Measurements from ENCODE around the gene TRABD2B.

The TRABD2B gene

GRCh38 chr1:48021792-48022191, 24.6 kb upstream of the TRABD2B start:
- no peak for DNase-seq

DNA sequence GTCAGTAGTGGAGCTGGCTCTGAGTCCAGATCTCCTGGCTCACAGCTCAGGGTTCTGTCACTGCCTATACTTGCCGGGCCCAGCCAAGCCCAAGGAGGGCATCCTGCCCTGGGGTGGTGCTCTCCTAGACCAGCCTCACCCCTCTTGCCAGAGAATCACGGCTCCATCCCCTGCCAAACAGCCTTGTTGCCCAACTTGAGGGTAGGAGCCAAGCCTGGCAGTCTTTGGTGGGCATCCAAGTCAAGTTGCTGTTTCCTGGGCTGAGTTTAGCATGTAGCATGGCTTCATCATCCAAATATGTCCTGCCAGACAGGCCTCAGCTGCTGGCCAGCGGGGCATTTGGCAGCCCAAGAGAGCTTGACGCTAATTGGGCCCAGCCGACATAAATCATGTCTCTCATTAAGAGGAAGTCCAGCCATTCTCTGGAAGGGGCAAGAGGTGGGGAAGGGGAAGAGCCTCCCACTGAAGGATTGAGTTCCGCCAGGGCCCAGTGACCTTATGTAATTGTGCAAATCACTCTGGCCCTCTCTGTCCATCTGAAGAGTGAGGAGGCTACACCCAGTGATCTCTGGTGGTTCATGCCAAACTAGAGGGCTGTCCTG, 22.6 kb upstream of the TRABD2B start:
- DNase-seq, result no peak

- DNase-seq, result no peak
Measured at GRCh38 chr1:48018799-48019198, 21.6 kb upstream of the TRABD2B start.

DNA sequence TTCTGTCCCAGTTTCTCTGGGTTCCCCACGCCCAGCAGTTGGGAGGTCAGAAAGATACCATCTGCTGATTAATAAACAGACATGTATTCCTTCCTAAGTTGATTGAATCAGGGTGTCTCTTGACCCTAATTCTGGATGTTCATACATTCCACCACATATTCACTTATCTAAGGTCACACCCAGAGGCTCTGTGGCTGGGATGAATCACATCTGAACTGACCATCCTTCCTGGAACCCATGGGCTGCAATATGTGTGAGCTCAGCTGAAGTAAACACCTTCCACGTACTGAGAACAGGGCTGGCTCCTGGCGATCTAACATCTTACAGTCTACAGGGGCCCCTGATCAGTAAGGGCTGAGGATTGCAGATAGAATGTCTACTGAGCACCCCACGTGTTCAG, 20.5 kb upstream of the TRABD2B start:
- no peak for DNase-seq

DNA sequence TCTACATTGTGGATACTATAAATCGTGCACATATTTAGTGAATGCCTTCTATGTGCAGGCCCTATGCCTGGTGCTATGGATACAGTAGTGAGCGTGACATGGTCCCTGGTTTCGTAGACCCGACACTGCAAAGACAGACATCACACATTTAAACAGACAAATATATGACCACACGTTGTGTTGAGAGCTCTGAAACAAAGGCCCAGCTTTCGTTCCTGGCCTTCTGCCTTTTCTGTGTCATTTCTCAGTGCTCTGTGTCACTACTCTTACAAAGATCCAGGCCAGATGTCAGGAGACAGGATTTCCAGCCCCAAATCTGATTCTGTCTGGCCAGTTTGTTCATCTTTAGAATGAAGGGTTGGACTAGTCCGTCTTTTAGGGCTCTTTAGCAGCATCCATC, 19.3 kb upstream of the TRABD2B start:
- no peak for DNase-seq

DNA sequence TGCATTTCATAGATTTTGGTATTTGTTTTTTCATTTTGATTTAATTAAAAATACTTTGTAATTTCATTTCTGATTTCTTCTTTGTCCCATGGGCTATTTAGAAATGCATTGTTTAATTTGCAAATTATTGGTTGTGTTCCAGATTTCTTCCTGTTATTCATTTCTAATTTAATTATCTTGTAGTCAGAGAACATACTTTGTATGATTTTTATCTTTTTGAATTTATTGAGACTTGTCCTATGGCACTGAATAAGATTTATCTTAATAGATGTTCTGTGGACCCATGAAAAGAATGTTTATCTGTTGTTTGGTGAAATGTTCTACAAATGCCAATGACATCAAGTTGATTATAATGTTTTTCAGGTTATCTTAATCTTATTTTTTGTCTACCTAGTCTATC, 16.1 kb upstream of the TRABD2B start:
- no peak for DNase-seq

DNA sequence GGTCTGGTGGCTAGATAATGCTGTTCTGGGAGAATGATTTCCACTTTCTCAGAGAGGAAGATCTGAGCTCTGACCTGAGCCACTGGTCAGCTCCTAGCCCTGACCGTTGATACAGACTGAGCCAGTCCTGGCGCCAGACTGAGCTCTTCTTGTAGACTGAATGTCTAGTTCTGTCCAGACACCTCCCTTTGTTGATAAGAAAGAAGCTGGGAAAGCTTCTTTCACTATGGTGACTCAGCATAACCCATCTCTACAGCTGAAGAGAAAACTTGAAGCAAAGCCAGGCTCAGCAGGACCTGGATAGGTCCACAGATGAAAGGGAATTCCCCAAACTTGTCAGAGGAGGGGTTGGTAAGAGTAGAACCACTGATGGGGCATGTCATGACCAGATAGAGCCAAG, 9.9 kb upstream of the TRABD2B start:
- no peak for DNase-seq

DNA sequence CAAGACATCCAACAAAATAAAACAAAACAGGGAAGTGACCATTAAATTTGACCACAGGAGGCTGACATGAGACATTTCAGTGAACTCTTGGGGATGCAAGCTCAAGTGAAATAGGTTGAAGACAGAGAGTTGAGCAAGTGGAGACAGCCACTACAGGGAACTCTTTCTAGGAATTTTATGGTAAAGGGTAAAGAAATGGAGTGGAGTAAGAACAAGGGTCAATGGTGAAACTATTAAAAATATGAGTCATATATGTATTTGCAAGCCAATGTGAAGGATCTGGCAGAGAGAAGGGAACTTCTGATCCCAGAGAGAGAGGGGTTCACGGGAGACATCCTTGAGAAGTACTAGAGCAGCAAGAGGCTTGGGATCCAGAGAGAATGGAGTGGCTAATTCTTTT, 9.1 kb upstream of the TRABD2B start:
- no peak for DNase-seq

DNA sequence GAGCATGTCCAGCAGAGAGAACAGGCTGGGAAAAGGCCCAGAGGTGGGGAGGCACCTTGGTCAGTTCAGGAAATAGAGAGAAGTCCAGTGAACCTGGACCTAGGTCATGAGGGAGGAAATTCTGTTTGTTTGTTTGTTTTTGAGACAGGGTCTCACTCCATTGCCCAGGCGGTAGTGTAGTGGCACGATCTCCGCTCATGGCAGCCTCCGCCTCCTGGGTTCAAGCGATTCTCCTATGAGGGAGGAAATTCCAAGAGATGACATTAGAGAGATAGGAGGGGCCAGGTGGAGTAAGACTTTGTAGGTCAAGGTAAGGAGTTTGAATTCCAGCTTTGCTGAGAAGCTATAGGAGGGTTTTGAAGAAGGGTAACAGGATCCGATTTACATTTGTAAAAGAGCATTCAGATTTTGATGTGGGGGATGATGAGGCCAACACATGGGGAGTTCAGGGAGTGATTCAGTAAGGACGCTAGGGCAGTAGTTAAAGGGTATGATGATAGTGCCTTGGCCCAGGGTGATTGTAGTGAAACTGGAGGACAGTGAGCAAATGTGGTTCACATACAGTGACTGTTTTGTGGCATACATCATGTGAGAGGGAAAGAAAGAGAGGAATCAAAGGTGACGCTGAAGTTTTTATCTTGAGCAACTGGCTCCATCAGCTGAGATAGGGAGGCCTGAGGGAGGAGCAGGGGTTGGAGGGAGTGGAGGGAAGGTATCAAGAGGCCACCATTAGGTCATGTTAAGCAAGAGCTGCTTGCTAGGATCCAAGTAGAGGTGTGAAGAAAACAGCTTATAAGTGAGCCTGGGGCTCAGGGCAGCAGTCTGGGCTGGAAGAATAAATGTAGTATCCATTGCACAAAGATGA, 8.3 kb upstream of the TRABD2B start:
- DNase-seq, result no peak

DNA sequence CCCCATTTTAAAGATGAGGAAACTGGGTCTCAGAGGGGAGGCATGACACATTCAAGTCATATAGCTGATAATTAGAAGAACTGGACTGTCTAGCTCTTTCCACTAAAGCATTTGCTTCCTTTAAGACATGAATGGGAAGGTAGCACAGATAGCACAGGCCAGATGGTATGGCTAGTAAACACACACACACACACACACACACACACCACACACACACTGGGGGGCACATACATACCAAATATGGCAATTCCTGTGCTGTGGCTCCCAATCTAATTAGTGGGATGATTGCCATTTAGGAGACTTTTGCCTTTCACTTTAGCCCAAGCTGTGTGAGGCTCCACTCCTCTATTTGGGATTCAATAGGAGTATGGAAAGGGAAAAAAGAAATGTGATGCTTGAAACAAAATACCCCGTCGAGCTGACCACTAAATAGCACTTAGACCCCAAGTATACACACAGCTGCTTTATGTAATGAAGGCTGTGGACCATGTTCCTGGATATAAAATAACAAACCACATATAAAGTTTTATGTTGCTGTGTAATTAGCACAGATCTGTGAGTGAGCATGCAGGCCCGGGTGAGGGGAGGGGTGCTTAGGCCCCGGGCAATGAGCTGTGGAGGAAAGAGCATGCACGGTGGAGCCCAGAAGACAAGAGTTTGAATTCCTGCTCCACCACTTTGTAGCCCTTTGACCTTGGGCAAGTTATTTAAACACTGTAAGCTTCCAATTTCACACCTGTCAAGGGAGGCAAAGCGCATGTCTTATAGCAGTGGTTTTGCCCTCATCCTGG, 6.8 kb upstream of the TRABD2B start:
- DNase-seq, result no peak

DNA sequence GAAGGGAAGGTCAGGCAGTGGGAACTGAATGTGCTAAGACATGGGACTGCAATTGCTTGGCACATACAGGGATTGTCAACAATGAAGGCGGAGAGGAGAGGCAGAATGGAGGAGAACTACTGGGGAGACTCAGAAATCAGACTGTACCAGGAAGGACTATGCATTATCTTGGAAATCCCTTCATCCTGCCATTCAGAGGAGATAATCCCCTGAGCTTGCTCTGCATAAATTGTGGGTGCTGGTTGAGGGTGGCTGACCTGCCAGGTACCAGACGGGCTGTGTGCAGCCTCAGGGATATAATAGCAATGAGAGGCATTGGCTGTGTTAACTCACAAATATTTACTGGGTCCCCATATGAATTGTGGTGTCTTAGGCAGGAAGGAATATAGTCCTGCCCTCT, 5.0 kb upstream of the TRABD2B start:
- no peak for DNase-seq

- DNase-seq, result no peak
Measured at GRCh38 chr1:48001696-48002095, 4.5 kb upstream of the TRABD2B start.

DNA sequence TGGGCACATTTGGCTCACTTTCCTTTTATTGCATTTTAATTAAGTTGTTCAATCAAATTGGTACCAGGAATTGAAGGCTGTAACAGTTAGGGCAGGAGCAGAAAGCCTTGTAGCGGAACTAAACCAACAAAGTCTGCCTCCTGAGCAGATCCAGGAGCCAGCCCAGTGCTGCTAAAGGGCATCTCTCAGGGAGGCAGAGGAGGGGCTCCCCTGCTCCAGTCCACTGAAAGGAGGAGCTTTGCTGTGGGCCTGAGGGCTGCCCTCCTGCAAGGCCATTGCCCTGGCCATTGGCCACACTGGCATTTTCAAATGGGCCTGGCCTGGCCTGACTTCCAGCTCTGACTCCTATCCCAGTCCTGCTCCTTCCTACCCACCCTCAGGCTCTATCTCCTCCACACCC, 3.7 kb upstream of the TRABD2B start:
- no peak for DNase-seq

- no peak for DNase-seq
Measured at GRCh38 chr1:47999097-47999496, 1.9 kb upstream of the TRABD2B start.

GRCh38 chr1:47998396-47998990, 1.3 kb upstream of the TRABD2B start:
- no peak for DNase-seq

- DNase-seq, result no peak
Measured at GRCh38 chr1:47996406-47997226, 569 bp downstream of the TRABD2B start.

GRCh38 chr1:47996060-47996405, 1.2 kb downstream of the TRABD2B start:
- no peak for DNase-seq

DNA sequence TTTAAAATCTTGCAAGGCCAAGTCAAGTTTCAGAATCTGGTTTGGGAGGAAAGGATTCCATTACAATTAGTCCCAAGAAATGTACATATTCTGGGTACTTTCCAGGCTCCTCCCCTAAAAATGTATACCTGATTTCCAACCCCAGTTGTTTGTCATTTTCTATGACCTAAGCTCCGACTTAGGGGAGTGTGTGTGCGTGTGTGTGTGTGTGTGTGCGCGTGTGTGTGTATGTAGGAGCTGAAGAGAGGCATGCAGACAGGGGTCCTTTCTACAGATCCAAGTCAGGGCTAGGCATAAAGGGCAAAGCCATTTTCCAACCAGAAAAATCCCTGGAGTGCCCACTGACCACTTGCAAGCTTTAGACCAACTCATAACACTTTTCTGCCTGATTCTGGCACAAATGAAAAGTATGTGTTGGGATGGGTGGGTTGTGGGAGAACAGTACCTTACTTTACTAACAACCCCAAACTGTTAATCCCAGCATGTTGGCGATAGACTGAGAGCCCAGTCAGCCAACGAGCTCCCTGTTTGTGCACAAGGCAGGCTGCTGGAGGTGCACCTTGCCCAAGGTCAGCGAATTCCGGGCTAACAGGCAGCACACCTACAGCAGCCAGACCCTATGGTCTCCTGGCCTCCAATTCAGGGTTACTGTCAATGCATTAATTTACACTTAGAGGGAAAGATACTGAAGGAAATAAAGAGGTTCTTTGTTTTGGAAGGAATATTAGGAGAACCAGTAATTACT, 1.7 kb downstream of the TRABD2B start:
- DNase-seq, result no peak

GRCh38 chr1:47993881-47994625, 3.1 kb downstream of the TRABD2B start:
- DNase-seq, result no peak

DNA sequence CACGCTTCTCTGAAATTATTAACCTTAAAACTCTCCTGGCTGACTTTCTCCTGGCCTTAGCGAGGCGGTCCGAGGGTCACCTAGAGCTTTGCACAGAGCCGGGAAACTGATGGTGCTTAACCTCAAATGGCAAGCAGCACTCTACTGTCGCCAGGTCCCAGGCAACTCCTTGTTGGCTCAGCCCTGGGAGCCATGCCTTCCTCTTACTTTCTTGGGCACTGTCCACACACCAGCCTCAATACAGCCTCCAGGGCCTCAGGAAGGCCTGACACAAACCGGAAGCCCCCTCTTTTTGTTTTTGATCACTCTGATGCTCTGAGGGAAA, 3.8 kb downstream of the TRABD2B start:
- DNase-seq, result no peak

- no peak for DNase-seq
Measured at GRCh38 chr1:47992720-47993415, 4.3 kb downstream of the TRABD2B start.

Measured in cerebellar nuclear complex (tissue), 1 donor.